Measurements from ENCODE around the gene RPS14. TPM values are rescaled to one million over a fixed set of nuclear protein-coding genes. Genes with fewer than 3 reads are reported as not detected.

The RPS14 gene
- polyA plus RNA-seq, 1 donor from 2014 or later: 3,490 TPM

- no peaks in the 10 kb centered on the region for H3K79me2 ChIP-seq (replicated peaks; ENCODE audit: insufficient read depth, low read length)
- no peak overlapping the region for H3K9ac ChIP-seq (ENCODE audit: low read length)
- no peaks in the 10 kb centered on the region for H3F3A ChIP-seq (ENCODE audit: insufficient read depth, low read length, poor library complexity, severe bottlenecking)
- no peaks in the 10 kb centered on the region for H3K36me3 ChIP-seq (ENCODE audit: insufficient read depth, low read length)
- no peaks in the 10 kb centered on the region for H3K9me3 ChIP-seq (ENCODE audit: low read length)
- H3K4me3 ChIP-seq (ENCODE audit: low read length): no peak overlapping the region
- no peaks in the 10 kb centered on the region for H3K27me3 ChIP-seq (ENCODE audit: insufficient read depth, low read depth, low read length)
- no peaks in the 10 kb centered on the region for H3K9me2 ChIP-seq (ENCODE audit: insufficient read depth, low read length)
- H3K4me2 ChIP-seq (ENCODE audit: low read length): no peak overlapping the region
- H4K20me1 ChIP-seq (ENCODE audit: insufficient read depth): no peaks in the 10 kb centered on the region
- TF ChIP-seq MXI1 (conservative IDR thresholded peaks at IDR 0.05; ENCODE audit: poor library complexity, severe bottlenecking): no peak
- TF ChIP-seq SMC3 (conservative IDR thresholded peaks at IDR 0.05; ENCODE audit: poor library complexity): no peak
- TF ChIP-seq, protein P1, sequence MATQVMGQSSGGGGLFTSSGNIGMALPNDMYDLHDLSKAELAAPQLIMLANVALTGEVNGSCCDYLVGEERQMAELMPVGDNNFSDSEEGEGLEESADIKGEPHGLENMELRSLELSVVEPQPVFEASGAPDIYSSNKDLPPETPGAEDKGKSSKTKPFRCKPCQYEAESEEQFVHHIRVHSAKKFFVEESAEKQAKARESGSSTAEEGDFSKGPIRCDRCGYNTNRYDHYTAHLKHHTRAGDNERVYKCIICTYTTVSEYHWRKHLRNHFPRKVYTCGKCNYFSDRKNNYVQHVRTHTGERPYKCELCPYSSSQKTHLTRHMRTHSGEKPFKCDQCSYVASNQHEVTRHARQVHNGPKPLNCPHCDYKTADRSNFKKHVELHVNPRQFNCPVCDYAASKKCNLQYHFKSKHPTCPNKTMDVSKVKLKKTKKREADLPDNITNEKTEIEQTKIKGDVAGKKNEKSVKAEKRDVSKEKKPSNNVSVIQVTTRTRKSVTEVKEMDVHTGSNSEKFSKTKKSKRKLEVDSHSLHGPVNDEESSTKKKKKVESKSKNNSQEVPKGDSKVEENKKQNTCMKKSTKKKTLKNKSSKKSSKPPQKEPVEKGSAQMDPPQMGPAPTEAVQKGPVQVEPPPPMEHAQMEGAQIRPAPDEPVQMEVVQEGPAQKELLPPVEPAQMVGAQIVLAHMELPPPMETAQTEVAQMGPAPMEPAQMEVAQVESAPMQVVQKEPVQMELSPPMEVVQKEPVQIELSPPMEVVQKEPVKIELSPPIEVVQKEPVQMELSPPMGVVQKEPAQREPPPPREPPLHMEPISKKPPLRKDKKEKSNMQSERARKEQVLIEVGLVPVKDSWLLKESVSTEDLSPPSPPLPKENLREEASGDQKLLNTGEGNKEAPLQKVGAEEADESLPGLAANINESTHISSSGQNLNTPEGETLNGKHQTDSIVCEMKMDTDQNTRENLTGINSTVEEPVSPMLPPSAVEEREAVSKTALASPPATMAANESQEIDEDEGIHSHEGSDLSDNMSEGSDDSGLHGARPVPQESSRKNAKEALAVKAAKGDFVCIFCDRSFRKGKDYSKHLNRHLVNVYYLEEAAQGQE (IDR thresholded peaks at IDR 0.05; ENCODE audit: borderline replicate concordance): no peak
- TF ChIP-seq POLR2AphosphoS5 (IDR thresholded peaks at IDR 0.05): no peak
- no peak for TF ChIP-seq EP300 (conservative IDR thresholded peaks at IDR 0.05; ENCODE audit: poor library complexity, severe bottlenecking)
- H2AFZ ChIP-seq (ENCODE audit: low read depth, low read length): no peak overlapping the region
- H3K27ac ChIP-seq (ENCODE audit: low read length): no peak overlapping the region
These were observed 56.9 kb downstream of the RPS14 start for GRCh38 chr5:150392680-150393079.

Other genes starting within 250 kb of the RPS14 start
- gene CAMK2A, start 160.0 kb downstream of the RPS14 start, polyA plus RNA-seq: 61.7 and 73.9 TPM in 2 replicates
- not detected in 2 replicates for gene ARSI, start 146.8 kb downstream of the RPS14 start, polyA plus RNA-seq
- 6.5 and 8.5 TPM in 2 replicates for gene TCOF1, start 92.0 kb downstream of the RPS14 start, polyA plus RNA-seq
- not detected in 2 replicates for gene CD74, start 36.8 kb downstream of the RPS14 start, polyA plus RNA-seq
- 15.6 and 21.9 TPM in 2 replicates for gene NDST1, start 58.4 kb upstream of the RPS14 start, polyA plus RNA-seq
- 0.14 TPM in 1 of 2 replicates, not detected in the other for gene SYNPO, start 190.9 kb upstream of the RPS14 start, polyA plus RNA-seq
- gene MYOZ3, start 211.5 kb upstream of the RPS14 start, polyA plus RNA-seq: not detected in 2 replicates

Data from neural cell (in vitro differentiated cells).